ENCODE measurements around the gene CAMK2N1.
"Not testable (repeated sequence)": the region's sequence is repeated elsewhere in the genome, so short reads cannot be mapped to it uniquely, and the experiment has no call there.

CAMK2N1 gene

GRCh38 chr1:20485527-20486456 is at the start of gene CAMK2N1:
Gene CAMK2N1 (minus strand): TSS chr1:20486210. CDS start chr1:20485379, 831 bp downstream.
- no peak for DNase-seq

GRCh38 chr1:20534659-20535417 is 48.8 kb upstream of the CAMK2N1 start:
- no peak for DNase-seq

GRCh38 chr1:20533635-20534034 is 47.6 kb upstream of the CAMK2N1 start:
- DNase-seq: no peak

GRCh38 chr1:20530901-20531300 is 44.9 kb upstream of the CAMK2N1 start:
- DNase-seq: no peak

- DNase-seq: no peak
Observed at GRCh38 chr1:20530306-20530705, 44.3 kb upstream of the CAMK2N1 start.

GRCh38 chr1:20528221-20528620 is 42.2 kb upstream of the CAMK2N1 start:
- DNase-seq: no peak

- no peak for DNase-seq
Observed at GRCh38 chr1:20526267-20526666, 40.3 kb upstream of the CAMK2N1 start.

GRCh38 chr1:20521960-20522861 is 36.2 kb upstream of the CAMK2N1 start:
- peak; percentile 60 for DNase-seq

- DNase-seq: not testable (repeated sequence)
Observed at GRCh38 chr1:20519609-20520262, 33.7 kb upstream of the CAMK2N1 start.

GRCh38 chr1:20511518-20512428 is 25.8 kb upstream of the CAMK2N1 start:
- DNase-seq: no peak

GRCh38 chr1:20508411-20508771 is 22.4 kb upstream of the CAMK2N1 start:
- no peak for DNase-seq

- DNase-seq: peak; percentile 84
Observed at GRCh38 chr1:20507564-20508410, 21.8 kb upstream of the CAMK2N1 start, which contains the start of gene MUL1. Gene MUL1 (minus strand): TSS chr1:20508151. CDS start chr1:20508024, 127 bp downstream.

- DNase-seq: no peak
Observed at GRCh38 chr1:20507248-20507563, 21.2 kb upstream of the CAMK2N1 start.

GRCh38 chr1:20505488-20505887 is 19.5 kb upstream of the CAMK2N1 start:
- no peak for DNase-seq

GRCh38 chr1:20500716-20501115 is 14.7 kb upstream of the CAMK2N1 start:
- no peak for DNase-seq

- no peak for DNase-seq
Observed at GRCh38 chr1:20499718-20500117, 13.7 kb upstream of the CAMK2N1 start.

GRCh38 chr1:20499105-20499504 is 13.1 kb upstream of the CAMK2N1 start:
- no peak for DNase-seq

GRCh38 chr1:20498116-20498515 is 12.1 kb upstream of the CAMK2N1 start:
- no peak for DNase-seq

GRCh38 chr1:20497506-20497905 is 11.5 kb upstream of the CAMK2N1 start:
- DNase-seq: no peak

- DNase-seq: not testable (repeated sequence)
Observed at GRCh38 chr1:20496725-20497383, 10.8 kb upstream of the CAMK2N1 start.
